HepG2 (cell line): ENCODE results near the gene RBBP8NL. TPM values are rescaled to one million over a fixed set of nuclear protein-coding genes. Genes with fewer than 3 reads are reported as not detected.
A peak's percentile ranks its signal among the peaks of the same experiment; 100 is the strongest.

Experiments
- BHLHE40 ChIP-seq: IDR thresholded peaks from 2 replicates; pipeline ENCODE4 v1.6.1; 2011; ENCODE audit warnings: low read length, improper control_type of control experiment
- CHCHD3 ChIP-seq: sonication (generic); formaldehyde crosslinking; IDR thresholded peaks from 2 replicates; pipeline ENCODE4 v1.8.0; 2022; ENCODE audit warnings: mild to moderate bottlenecking, missing genetic modification reagents, moderate library complexity
- EHMT2 ChIP-seq: fragments of 200-600 bp; sonication (generic); IDR thresholded peaks from 2 replicates; pipeline ENCODE4 v1.7.0; 2017; ENCODE audit warnings: antibody characterized with exemption, low read depth, low read length, borderline replicate concordance
- FOSL1 ChIP-seq: sonication (generic); formaldehyde crosslinking; IDR thresholded peaks from 2 replicates; pipeline ENCODE4 v1.9.0; 2021; ENCODE audit warnings: missing genetic modification reagents, borderline replicate concordance
- HMG20A ChIP-seq: IDR thresholded peaks from 2 replicates; pipeline ENCODE4 v1.6.1; 2016; ENCODE audit warnings: borderline replicate concordance
- HOXA7 ChIP-seq: sonication (generic); formaldehyde crosslinking; IDR thresholded peaks from 2 replicates; pipeline ENCODE4 v1.8.1; 2022; ENCODE audit warnings: mild to moderate bottlenecking, missing genetic modification reagents, moderate library complexity
- KLF12 ChIP-seq: sonication (generic); formaldehyde crosslinking; IDR thresholded peaks from 2 replicates; pipeline ENCODE4 v1.4.0; 2020; ENCODE audit warnings: missing genetic modification reagents, borderline replicate concordance
- KLF16 ChIP-seq, 2 experiments: sonication (generic) in 1 of 2; formaldehyde crosslinking in 1 of 2; IDR thresholded peaks; 2 replicates each; pipeline versions ENCODE4 v1.6.1 to v1.8.0; 2016 to 2023; ENCODE audit warnings: missing genetic modification reagents in 2 of 2, missing compliant biosample characterization in 1 of 2
- KLF6 ChIP-seq: IDR thresholded peaks from 2 replicates; pipeline ENCODE4 v1.8.0; 2016; ENCODE audit warnings: missing biosample characterization, missing genetic modification reagents
- MEIS2 ChIP-seq: sonication (generic); formaldehyde crosslinking; IDR thresholded peaks from 2 replicates; pipeline ENCODE4 v1.9.0; 2021; ENCODE audit warnings: mild to moderate bottlenecking, missing genetic modification reagents
- MYNN ChIP-seq: sonication (generic); formaldehyde crosslinking; IDR thresholded peaks from 2 replicates; pipeline ENCODE4 v1.4.0; 2020; ENCODE audit warnings: mild to moderate bottlenecking, low read depth, missing genetic modification reagents
- NBN ChIP-seq: fragments of 450-650 bp; conservative IDR thresholded peaks from 2 replicates; pipeline ENCODE4 v1.6.1; 2017
- RBAK ChIP-seq: sonication (generic); formaldehyde crosslinking; IDR thresholded peaks from 2 replicates; pipeline ENCODE4 v1.5.1; 2020; ENCODE audit warnings: mild to moderate bottlenecking, missing genetic modification reagents
- SNAI1 ChIP-seq: sonication (generic); formaldehyde crosslinking; IDR thresholded peaks from 2 replicates; pipeline ENCODE4 v1.5.0; 2020; ENCODE audit warnings: mild to moderate bottlenecking, missing genetic modification reagents, borderline replicate concordance
- U2AF1 ChIP-seq: fragments of 200-400 bp; formaldehyde crosslinking; optimal IDR thresholded peaks from 2 replicates; pipeline ENCODE3; 2017; ENCODE audit warnings: mild to moderate bottlenecking, low read depth, low read length
- ZMYM4 ChIP-seq: sonication (generic); formaldehyde crosslinking; IDR thresholded peaks from 2 replicates; pipeline ENCODE4 v1.8.1; 2023; ENCODE audit warnings: mild to moderate bottlenecking, missing genetic modification reagents
- ZNF225 ChIP-seq: sonication (generic); formaldehyde crosslinking; IDR thresholded peaks from 2 replicates; pipeline ENCODE4 v1.4.0; 2020; ENCODE audit warnings: mild to moderate bottlenecking, missing genetic modification reagents
- ZNF44 ChIP-seq: sonication (generic); formaldehyde crosslinking; IDR thresholded peaks from 2 replicates; pipeline ENCODE4 v1.5.1; 2020; ENCODE audit warnings: mild to moderate bottlenecking, missing genetic modification reagents
- ZNF552 ChIP-seq: sonication (generic); formaldehyde crosslinking; IDR thresholded peaks from 2 replicates; pipeline ENCODE4 v1.9.0; 2022; ENCODE audit warnings: missing genetic modification reagents, mild to moderate bottlenecking, borderline replicate concordance
- ZNF619 ChIP-seq: sonication (generic); formaldehyde crosslinking; IDR thresholded peaks from 2 replicates; pipeline ENCODE4 v1.4.0; 2020; ENCODE audit warnings: mild to moderate bottlenecking, missing genetic modification reagents
- ZNF703 ChIP-seq: sonication (generic); formaldehyde crosslinking; IDR thresholded peaks from 2 replicates; pipeline ENCODE4 v1.5.1; 2020; ENCODE audit warnings: missing genetic modification reagents, mild to moderate bottlenecking, moderate library complexity, borderline replicate concordance
- ZNF879 ChIP-seq: sonication (generic); formaldehyde crosslinking; IDR thresholded peaks from 2 replicates; pipeline ENCODE4 v1.8.1; 2023; ENCODE audit warnings: missing genetic modification reagents
- ZZZ3 ChIP-seq: sonication (generic); formaldehyde crosslinking; IDR thresholded peaks from 2 replicates; pipeline ENCODE4 v1.4.0; 2020; ENCODE audit warnings: missing genetic modification reagents, mild to moderate bottlenecking, borderline replicate concordance
- polyA plus RNA-seq, 8 experiments: library from polyadenylated mRNA; depleted of rRNA in 3 of 8; stranded (reverse) in 7 of 8; unstranded in 1 of 8; fragments of >200 nt; fragmentation: Illumina TruSeq in 4 of 8; extraction: Trizol in 4 of 8; gene quantifications; 2 replicates each; pipeline versions ENCODE4 v1.2.1 to v1.2.3, GENCODE V29; 2011 to 2016; ENCODE audit warnings: low read depth in 4 of 8, missing spikeins in 1 of 8, mixed read lengths in 1 of 8; ENCODE audit not compliant: insufficient read depth in 1 of 8
- total RNA-seq, 5 experiments: library from RNA; depleted of rRNA; stranded (reverse); fragments of >200 nt; fragmentation: Illumina TruSeq; extraction: Trizol; gene quantifications; 2 replicates each; pipeline ENCODE4 v1.2.3, GENCODE V29; 2016; ENCODE audit warnings: low read depth in 1 of 5
- TF ChIP-seq, protein P1 (sequence below): sonication (generic); formaldehyde crosslinking; IDR thresholded peaks from 2 replicates; pipeline ENCODE4 v1.4.0; 2020; ENCODE audit warnings: missing genetic modification reagents
- TF ChIP-seq, protein P2 (sequence below): sonication (generic); formaldehyde crosslinking; IDR thresholded peaks from 2 replicates; pipeline ENCODE4 v1.8.0; 2022; ENCODE audit warnings: mild to moderate bottlenecking, missing genetic modification reagents, moderate library complexity

RBBP8NL gene
- total and polyA plus RNA-seq, 2 of the 13 experiments (the other 11 are each of a cell fraction or from before 2014, with no cell fraction given), result 0.69 to 0.86 TPM

DNA sequence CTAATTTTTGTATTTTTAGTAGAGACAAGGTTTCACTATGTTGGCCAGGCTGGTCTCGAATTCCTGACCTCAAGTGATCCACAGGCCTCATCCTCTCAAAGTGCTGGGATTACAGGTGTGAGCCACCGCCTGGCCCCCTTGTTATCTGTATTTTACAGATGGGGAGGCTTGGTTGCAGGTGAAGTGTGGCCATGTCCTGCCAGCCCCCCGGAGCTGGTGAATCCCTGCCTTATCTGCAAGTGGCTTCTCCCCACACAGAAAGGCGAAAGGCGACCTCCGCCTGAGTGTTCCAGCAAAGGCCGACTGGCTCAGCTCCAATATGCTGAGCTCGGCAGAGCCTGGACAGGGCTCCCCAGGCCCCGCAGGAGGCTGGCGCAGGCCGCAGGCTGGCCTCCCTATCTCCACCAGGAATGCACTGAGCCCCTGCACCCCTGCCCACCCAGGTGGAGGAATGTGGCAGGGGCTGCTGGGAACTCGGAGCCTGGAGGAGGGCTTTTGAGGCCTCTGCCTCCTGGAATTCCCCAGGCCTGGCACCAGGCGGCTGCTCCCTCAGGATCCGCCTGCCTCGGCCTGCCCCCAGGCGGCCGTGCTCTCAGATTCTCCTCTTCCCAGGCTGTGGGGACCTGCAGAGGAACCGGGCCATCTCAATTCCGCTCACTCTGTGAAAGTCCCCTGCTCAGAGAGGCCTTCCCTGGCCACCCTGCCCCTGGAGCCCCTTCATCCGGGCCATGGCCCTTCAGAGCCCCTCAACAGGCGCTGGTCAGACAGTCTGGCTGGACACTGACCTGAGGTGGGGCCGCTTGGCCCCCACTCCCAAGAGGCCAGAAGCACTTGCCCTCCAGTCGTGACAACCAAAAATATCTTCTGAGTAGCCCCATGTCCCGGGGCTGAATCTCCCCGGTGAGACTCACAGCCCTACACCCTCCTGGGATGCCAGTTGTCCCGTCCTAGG is 51.0 kb downstream of the RBBP8NL start (continued):
- TF ChIP-seq HOXA7 (CRISPR knock-in tag), result no peak
- TF ChIP-seq ZNF44 (CRISPR knock-in tag), result peak; percentile 72; the same call in 1 of the 2 replicates
- no peak for TF ChIP-seq U2AF1
- TF ChIP-seq SNAI1, result peak; percentile 65; the same call in 1 of the 2 replicates
- TF ChIP-seq, protein P1, sequence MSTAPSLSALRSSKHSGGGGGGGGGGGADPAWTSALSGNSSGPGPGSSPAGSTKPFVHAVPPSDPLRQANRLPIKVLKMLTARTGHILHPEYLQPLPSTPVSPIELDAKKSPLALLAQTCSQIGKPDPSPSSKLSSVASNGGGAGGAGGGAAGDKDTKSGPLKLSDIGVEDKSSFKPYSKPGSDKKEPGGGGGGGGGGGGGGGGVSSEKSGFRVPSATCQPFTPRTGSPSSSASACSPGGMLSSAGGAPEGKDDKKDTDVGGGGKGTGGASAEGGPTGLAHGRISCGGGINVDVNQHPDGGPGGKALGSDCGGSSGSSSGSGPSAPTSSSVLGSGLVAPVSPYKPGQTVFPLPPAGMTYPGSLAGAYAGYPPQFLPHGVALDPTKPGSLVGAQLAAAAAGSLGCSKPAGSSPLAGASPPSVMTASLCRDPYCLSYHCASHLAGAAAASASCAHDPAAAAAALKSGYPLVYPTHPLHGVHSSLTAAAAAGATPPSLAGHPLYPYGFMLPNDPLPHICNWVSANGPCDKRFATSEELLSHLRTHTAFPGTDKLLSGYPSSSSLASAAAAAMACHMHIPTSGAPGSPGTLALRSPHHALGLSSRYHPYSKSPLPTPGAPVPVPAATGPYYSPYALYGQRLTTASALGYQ (CRISPR knock-in tag), result peak; percentile 75; the same call in 1 of the 2 replicates
- peak; percentile 62 for TF ChIP-seq RBAK (CRISPR knock-in tag)
- peak; percentile 75 for TF ChIP-seq KLF12 (CRISPR knock-in tag)
- no peak; the same call in 1 of the 2 replicates for TF ChIP-seq ZNF703
- TF ChIP-seq MYNN (CRISPR knock-in tag), result no peak
- peak; percentile 37; the same call in 1 of the 2 replicates for TF ChIP-seq ZMYM4 (CRISPR knock-in tag)
- TF ChIP-seq FOSL1 (CRISPR knock-in tag), result no peak
- TF ChIP-seq EHMT2, result no peak
- TF ChIP-seq ZNF552, result no peak; the same call in 1 of the 2 replicates
- no peak for TF ChIP-seq ZNF225 (CRISPR knock-in tag)
- no peak; the same call in 1 of the 2 replicates for TF ChIP-seq ZNF619
- no peak; the same call in 1 of the 2 replicates for TF ChIP-seq HMG20A (CRISPR knock-in tag)
- TF ChIP-seq NBN, result no peak
- TF ChIP-seq ZZZ3, result peak; percentile 97
- TF ChIP-seq ZNF879 (CRISPR knock-in tag), result no peak
- no peak for TF ChIP-seq BHLHE40
- TF ChIP-seq CHCHD3, result no peak; the same call in 1 of the 2 replicates
- peak; percentile 80 for TF ChIP-seq MEIS2 (CRISPR knock-in tag)
- TF ChIP-seq KLF6, result peak; percentile 77
- peak in 1 of 2 experiments; percentile 76; a peak in 2 of 4 replicates for TF ChIP-seq KLF16 (CRISPR knock-in tag; IDR thresholded peaks at IDR 0.05)
- TF ChIP-seq, protein P2, sequence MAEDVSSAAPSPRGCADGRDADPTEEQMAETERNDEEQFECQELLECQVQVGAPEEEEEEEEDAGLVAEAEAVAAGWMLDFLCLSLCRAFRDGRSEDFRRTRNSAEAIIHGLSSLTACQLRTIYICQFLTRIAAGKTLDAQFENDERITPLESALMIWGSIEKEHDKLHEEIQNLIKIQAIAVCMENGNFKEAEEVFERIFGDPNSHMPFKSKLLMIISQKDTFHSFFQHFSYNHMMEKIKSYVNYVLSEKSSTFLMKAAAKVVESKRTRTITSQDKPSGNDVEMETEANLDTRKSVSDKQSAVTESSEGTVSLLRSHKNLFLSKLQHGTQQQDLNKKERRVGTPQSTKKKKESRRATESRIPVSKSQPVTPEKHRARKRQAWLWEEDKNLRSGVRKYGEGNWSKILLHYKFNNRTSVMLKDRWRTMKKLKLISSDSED (CRISPR knock-in tag), result no peak; the same call in 1 of the 2 replicates
